Right kidney (tissue), 1 donor: ENCODE results near the gene PARP4.
"Not testable (repeated sequence)": the region's sequence is repeated elsewhere in the genome, so short reads cannot be mapped to it uniquely, and the experiment has no call there.

Experiments
- DNase-seq: peaks from one replicate; pipeline ENCODE4 v3.0.0-alpha.2; 2016

PARP4 gene

DNA sequence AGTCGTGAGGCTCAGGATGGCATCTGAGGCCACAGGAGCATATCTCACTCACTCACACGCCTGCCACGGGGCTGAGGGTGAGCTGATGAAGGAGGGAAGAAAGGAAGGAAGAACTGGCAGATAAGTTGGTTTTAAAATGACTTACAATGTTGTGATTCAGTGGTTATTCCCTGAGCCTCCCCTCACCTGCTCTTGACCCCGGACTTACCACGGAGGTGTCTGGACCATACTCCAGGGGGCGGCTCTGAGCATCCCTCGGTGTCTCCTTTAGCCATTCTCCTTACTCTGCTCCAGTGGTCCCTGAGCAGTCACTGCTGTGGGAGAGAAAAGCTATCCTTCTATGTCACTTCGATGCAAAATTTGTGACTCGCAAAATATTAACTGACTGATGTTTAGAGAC lies 141.3 kb downstream of the PARP4 start:
- not testable (repeated sequence) for DNase-seq
